GM12801 (cell line): Measurements from ENCODE around the gene KCNG2.

ENCODE experiments used
- CTCF ChIP-seq: IDR thresholded peaks from one replicate; pipeline ENCODE4 v1.5.1; 2011; ENCODE audit warnings: control low read depth; ENCODE audit not compliant: insufficient read length; ENCODE audit errors: extremely low read depth

KCNG2 gene

GRCh38 chr18:79797518-79798345, at the start of gene KCNG2:
Gene KCNG2, plus strand, starts transcription at chr18:79797938. Its CDS starts 65,730 bp downstream, at chr18:79863668.
- TF ChIP-seq CTCF = no peak

- no peak for TF ChIP-seq CTCF
Observed at GRCh38 chr18:79748321-79749180, 49.2 kb upstream of the KCNG2 start.

GRCh38 chr18:79749251-79750191, 48.2 kb upstream of the KCNG2 start:
- no peak for TF ChIP-seq CTCF

- TF ChIP-seq CTCF = no peak
Observed at GRCh38 chr18:79750980-79751571, 46.7 kb upstream of the KCNG2 start.

- TF ChIP-seq CTCF = no peak
Observed at GRCh38 chr18:79753391-79753851, 44.3 kb upstream of the KCNG2 start.

GRCh38 chr18:79754022-79754761, 43.5 kb upstream of the KCNG2 start:
- TF ChIP-seq CTCF = no peak
